ENCODE data around the gene MTF1. TPM values are rescaled to one million over a fixed set of nuclear protein-coding genes. Genes with fewer than 3 reads are reported as not detected.

Gene MTF1
- total RNA-seq, 1 donor from 2014 or later: 33.0 TPM

DNA sequence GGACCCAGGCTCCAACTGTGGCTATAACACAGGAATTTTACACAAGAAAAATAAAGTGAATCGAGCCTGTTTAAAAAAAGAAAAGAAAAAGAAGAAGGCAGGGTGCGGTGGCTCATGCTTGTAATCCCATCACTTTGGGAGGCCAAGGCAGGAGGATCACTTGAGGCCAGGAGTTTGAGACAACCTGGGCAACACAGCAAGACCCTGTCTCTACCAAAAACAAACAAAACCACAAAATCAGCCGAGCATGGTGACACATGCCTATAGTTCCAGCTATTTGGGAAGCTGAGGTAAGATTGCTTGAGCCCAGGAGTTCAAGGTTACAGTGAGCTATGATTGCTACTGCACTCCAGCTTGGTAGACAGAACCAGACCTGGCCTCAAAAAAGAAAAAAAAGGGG lies 17.7 kb downstream of the MTF1 start:
- ATAC-seq: no peak
- intact Hi-C loops (cut with DNase I): no loop called here
- no peak for DNase-seq (ENCODE audit: low spot score)

DNA sequence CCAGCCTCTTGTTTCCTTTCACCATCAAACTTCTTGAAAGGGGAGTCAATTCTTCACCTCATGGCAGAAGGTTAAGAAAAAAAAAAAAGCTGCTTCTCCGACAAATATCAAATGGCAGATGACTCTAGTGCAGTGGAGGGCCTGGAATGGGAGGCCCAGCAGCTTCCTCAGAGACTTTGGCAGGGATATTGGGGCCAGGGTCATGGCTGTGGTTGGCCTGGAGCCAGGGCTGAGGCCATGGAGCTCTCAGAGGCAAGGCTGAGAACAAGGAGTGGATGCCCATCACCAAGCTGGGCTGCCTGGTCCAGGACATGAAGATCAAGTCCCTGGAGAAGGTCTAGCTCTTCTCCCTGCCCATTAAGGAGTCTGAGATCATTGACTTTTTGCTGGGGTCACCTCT lies 18.7 kb downstream of the MTF1 start:
- DNase-seq (ENCODE audit: low spot score): no peak
- intact Hi-C loops (cut with DNase I): no loop called here
- no peak for ATAC-seq

GRCh38 chr1:37839676-37840075 lies 19.7 kb downstream of the MTF1 start:
- ATAC-seq: no peak

GRCh38 chr1:37836788-37837187 lies 22.6 kb downstream of the MTF1 start:
- DNase-seq (ENCODE audit: low spot score) (no peak), ATAC-seq (no peak)
- intact Hi-C loops (cut with DNase I): no loop called here

More at GRCh38 chr1:37839676-37840075, 19.7 kb downstream of the MTF1 start:
- DNase-seq (ENCODE audit: low spot score): no peak
- intact Hi-C loops (cut with DNase I): no loop called here

- no peak for DNase-seq (ENCODE audit: low spot score)
- ATAC-seq: no peak
- intact Hi-C loops (cut with DNase I): no loop called here
These were observed 27.6 kb downstream of the MTF1 start for GRCh38 chr1:37831809-37832208.

- DNase-seq (ENCODE audit: low spot score) (no peak), ATAC-seq (no peak)
- intact Hi-C loops (cut with DNase I): no loop called here
These were observed 28.3 kb downstream of the MTF1 start for GRCh38 chr1:37831109-37831508.

DNA sequence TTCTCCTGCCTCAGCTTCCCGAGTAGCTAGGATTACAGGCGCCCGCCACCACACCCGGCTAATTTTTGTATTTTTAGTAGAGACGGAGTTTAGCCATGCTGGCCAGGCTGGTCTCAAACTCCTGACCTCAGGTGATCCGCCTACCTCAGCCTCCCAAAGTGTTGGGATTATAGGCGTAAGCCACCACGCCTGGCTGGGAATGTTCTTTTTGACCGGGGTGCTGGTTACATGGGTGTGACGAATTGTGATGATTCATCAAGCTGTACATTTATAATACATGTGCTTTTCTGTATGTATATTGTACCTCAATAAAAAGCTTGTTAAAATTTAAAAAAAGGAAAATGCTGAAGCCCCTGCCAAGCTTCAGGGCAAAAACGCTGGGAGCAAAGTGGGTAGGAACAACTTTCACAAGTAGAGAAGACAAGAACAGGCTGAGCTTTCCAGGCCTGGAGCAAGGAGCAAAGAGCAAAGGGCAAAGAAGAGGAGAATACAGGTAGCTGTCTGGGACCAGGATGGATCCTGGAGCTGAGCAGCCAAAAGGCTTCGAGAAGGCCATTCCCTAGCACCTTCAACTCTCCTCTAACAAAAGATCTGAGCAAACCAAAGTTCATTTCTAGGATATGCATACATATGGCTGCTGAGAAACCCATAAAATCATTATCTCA lies 30.9 kb downstream of the MTF1 start:
- intact Hi-C loops (cut with DNase I): no loop called here
- DNase-seq (ENCODE audit: low spot score): no peak
- no peak for ATAC-seq

DNA sequence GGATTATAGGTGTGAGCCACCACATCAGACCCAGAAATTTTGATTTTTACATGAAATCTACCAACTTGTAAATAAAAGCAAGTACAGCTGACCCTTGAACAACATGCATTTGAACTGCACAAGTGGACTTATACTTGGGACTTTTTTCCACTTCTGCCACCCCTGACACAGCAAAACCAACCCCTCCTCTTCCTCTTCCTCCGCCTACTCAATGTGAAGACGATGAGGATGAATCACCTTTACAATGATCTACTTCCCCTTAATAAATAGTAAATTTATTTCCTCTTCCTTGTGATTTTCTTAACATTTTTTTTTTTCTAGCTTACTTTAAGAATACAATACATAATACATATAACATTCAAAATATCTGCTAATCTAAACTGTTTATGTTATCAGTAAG lies 33.9 kb downstream of the MTF1 start:
- DNase-seq (ENCODE audit: low spot score) (no peak), ATAC-seq (no peak)
- intact Hi-C loops (cut with DNase I): no loop called here

- ATAC-seq: no peak
- intact Hi-C loops (cut with DNase I): no loop called here
- DNase-seq (ENCODE audit: low spot score): no peak
These were observed 35.4 kb downstream of the MTF1 start for GRCh38 chr1:37824001-37824400.

DNA sequence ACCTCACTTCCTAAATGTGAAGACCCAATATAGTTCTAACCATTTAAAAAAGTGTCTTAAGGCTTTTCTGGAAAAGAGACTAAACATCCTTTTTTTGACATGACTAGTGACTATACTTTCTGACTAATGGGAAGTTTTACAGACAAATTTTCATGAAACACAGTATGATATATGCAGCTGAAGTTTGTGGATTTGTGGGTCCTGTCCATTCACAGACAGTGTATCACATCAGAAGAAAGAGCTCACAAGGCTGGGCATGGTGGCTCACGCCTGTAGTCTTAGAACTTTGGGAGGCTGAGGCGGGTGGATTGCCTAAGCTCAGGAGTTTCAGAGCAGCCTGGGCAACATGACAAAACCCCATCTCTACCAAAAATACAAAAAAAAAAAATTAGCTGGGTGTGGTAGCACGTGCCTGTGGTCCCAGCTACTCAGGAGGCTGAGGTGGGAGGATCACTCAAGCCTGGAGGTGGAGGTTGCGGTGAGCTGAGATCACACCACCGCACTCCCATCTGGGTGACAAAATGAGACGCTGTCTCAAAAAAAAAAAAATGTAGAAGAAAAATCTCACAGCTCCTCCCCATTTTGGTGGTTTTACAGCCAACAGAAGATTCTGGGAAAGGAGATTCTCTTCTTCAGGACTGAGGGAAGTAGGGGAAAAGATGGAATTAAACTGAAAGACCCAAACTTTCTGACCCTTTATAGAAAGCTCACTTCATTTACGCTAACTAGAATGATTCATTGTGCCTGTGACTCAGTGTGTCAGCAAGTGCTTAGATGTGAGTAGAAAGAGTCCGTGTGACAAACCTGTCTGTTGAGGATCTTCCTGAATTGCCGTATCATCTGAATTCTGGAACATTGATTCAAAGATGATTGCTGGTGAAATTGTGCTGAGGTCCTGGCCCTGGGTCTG lies 36.2 kb downstream of the MTF1 start:
- ATAC-seq: no peak
- intact Hi-C loops (cut with DNase I): no loop called here
- DNase-seq (ENCODE audit: low spot score): no peak

DNA sequence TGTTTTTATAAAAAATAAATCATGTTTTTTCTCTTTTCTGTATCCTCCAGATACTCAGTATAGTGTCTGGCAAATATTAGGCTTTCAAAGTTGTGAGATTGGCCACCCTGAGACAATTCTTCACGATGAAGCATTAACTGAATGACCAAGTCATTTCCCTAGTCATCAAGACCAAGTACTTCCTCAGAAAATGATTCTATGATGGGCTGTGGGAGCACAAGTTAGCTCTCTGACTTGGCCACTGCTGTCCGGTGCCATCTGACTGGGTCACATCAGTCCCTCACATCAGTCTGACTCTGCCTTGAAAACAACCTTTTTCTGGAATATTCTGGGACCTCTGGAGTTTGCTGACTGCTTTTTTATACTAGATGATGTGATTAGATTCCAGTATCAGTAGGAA lies 37.9 kb downstream of the MTF1 start:
- intact Hi-C loops (cut with DNase I): no loop called here
- DNase-seq (ENCODE audit: low spot score) (no peak), ATAC-seq (no peak)

DNA sequence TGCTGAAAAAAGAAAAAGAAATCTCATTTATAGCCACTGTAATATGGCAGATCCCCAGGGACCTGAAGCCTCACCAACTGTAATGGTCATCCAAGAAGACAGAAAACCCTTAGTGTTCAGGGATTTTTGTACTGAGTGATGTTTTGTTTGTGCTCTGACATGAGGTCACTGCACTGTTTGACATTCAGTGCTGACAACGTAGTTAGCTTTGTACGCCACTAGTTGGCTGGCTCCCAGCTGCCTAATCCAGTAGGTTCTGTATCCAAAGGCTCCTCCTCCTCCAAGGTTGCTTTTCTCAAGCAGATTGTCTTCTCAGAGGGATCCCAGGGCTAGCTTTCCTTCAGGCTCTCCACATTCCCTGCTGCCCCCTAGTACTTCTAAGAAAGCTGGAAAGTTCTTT lies 41.9 kb downstream of the MTF1 start:
- no peak for DNase-seq (ENCODE audit: low spot score)
- intact Hi-C loops (cut with DNase I): no loop called here
- ATAC-seq: no peak

- DNase-seq (ENCODE audit: low spot score): no peak
- no peak for ATAC-seq
- intact Hi-C loops (cut with DNase I): no loop called here
These were observed 45.1 kb downstream of the MTF1 start for GRCh38 chr1:37814252-37814651.

DNA sequence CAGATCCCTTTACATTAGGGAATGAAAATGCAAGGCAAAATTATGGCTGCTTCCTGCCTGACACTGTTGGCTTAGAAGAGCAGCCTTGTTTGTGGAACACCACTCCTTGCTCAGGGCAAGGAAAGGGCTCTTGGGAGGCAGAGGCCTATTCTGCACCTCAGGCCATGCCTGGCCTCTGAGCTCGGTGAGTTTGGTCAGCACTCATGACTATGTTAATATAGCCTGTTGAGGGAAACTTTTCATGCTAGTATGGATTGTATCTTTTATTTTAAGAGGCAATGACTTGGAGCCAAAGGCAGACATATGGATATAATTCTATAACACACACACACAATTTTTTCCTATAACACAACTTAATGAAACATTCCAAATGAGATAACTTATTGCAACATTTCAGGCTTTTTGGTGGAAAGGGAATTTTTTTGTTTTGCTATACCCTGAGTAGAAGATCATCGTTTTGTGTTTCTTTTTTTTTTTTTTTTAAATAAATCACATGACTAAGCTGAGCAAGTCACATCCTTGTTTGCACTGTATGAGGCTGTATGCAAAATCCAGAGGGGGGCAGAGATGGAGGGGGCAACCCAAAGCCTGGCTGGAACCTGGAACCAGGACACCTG lies 45.8 kb downstream of the MTF1 start:
- ATAC-seq (no peak), DNase-seq (ENCODE audit: low spot score) (no peak)
- intact Hi-C loops (cut with DNase I): no loop called here

GRCh38 chr1:37811027-37811655 lies 48.3 kb downstream of the MTF1 start:
- no peak for DNase-seq (ENCODE audit: low spot score)
- no peak for ATAC-seq
- intact Hi-C loops (cut with DNase I): no loop called here

DNA sequence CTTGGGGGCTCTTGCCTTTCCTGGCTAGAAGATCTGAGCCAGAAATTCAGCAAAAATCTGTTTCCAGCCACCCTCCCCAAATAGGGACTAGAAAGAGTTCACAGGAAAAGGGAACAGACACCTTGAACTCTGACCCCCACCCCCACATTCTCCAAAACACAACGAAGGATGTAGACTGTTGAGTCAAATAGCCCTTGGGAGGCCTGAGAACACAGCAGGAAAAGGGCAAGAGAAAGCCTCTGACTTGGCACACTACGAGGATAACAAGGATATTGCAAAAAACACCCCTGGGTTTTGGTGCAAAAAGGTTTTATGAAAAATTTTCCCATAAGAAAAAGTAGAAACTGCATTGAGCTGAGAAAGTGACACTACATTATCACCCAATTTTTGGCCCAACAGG lies 49.5 kb downstream of the MTF1 start:
- ATAC-seq (no peak), DNase-seq (ENCODE audit: low spot score) (no peak)
- intact Hi-C loops (cut with DNase I): no loop called here

DNA sequence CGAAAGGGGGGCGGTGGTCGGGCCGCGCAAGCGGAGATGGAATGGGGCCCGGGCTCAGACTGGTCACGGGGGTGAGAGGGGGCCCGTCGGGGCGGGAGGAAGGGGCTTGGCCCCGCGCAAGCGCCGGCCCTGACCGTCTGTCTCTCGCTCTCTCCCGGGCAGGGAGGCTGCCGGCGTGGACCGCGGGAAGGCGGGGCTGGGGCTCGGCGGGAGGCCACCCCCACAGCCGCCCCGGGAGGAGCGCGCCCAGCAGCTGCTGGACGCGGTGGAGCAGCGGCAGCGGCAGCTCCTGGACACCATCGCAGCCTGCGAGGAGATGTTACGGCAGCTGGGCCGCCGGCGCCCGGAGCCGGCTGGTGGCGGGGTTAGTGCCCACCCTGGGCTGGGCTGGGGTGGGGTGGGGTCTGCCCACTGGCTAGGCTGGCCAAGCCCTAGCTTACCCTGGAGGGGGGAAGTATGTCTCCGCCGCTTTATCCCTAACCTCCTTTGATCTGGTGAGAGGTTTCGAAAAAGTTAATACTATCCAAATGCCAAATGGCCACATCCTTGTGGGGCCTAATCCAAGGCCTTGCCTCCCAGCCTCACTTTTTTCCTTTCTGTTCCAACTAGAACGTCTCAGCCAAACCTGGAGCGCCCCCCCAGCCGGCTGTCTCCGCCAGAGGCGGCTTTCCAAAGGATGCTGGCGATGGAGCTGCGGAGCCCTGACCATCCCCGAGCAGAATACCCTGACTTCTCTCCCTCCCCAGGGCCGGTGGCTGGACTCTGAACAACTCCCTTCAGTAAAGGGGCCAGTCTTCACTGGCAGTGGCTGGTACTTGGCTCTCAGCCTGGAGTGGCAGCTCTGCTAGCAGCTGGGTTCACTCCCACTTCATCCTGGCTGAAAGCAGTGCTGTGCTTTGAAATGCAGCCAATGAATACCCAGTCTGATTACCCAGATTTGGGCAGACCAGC lies 50.7 kb downstream of the MTF1 start:
- peak; percentile 70 for DNase-seq (ENCODE audit: low spot score)
- intact Hi-C loops (cut with DNase I): no loop called here
- peak; percentile 90 for ATAC-seq

GRCh38 chr1:37807555-37808368 lies 51.6 kb downstream of the MTF1 start, which contains the start of the genes C1orf122 and YRDC:
Gene C1orf122, plus strand, starts transcription at chr1:37807790. Its CDS starts 615 bp downstream, at chr1:37808405.
Gene YRDC, minus strand, starts transcription at chr1:37808208. Its CDS starts 28 bp downstream, at chr1:37808180.
- ATAC-seq: peak; percentile 97

More at GRCh38 chr1:37807555-37808368, 51.6 kb downstream of the MTF1 start, which contains the start of the genes C1orf122 and YRDC:
- peak; percentile 96 for DNase-seq (ENCODE audit: low spot score)
- intact Hi-C loops (cut with DNase I): no loop called here

Measured in sciatic nerve (tissue), 2 donors.